Measurements from ENCODE around the gene ANKRD11.

The ANKRD11 gene

GRCh38 chr16:89370081-89370511 lies 120.3 kb downstream of the ANKRD11 start:
- Histone ChIP-seq H3K27me3 (replicated peaks; ENCODE audit: insufficient read depth, low read length) (no peaks in the 10 kb centered on the region), H3K9me2 (replicated peaks; ENCODE audit: insufficient read depth, low read length) (no peaks in the 10 kb centered on the region), H3K4me3 (ENCODE audit: low read length) (no peak overlapping the region), H2AFZ (ENCODE audit: low read length) (no peak overlapping the region), H3F3A (ENCODE audit: insufficient read depth, low read length) (no peaks in the 10 kb centered on the region), H3K27ac (ENCODE audit: low read length) (no peak overlapping the region), H3K4me1 (ENCODE audit: low read length) (no peaks in the 10 kb centered on the region), H3K4me2 (ENCODE audit: low read depth, low read length) (no peak overlapping the region), H3K9me3 (replicated peaks; ENCODE audit: insufficient read depth, low read length) (no peaks in the 10 kb centered on the region), H4K20me1 (ENCODE audit: insufficient read depth, low read length) (peaks cover 14% of the 10 kb centered on the region), H3K79me2 (ENCODE audit: low read length) (peaks cover 99% of the 10 kb centered on the region), H3K9ac (ENCODE audit: low read length) (no peak overlapping the region), H3K36me3 (replicated peaks; ENCODE audit: insufficient read depth, low read length) (no peaks in the 10 kb centered on the region)
- TF ChIP-seq EZH2 (optimal IDR thresholded peaks at IDR 0.05; ENCODE audit: low read depth, low read length), result no peak
- no peak for TF ChIP-seq EZH2phosphoT487 (IDR thresholded peaks at IDR 0.05; ENCODE audit: low read length)
- no peak for TF ChIP-seq CTCF (IDR thresholded peaks at IDR 0.05; ENCODE audit: low read length)
- DNase-seq, result no peak

- TF ChIP-seq CTCF (IDR thresholded peaks at IDR 0.05; ENCODE audit: low read length) (no peak), EZH2phosphoT487 (IDR thresholded peaks at IDR 0.05; ENCODE audit: low read length) (no peak), EZH2 (optimal IDR thresholded peaks at IDR 0.05; ENCODE audit: low read depth, low read length) (no peak)
- Histone ChIP-seq H3K4me3 (ENCODE audit: low read length) (no peak overlapping the region), H2AFZ (ENCODE audit: low read length) (no peak overlapping the region), H4K20me1 (ENCODE audit: insufficient read depth, low read length) (peaks cover 14% of the 10 kb centered on the region), H3K27me3 (replicated peaks; ENCODE audit: insufficient read depth, low read length) (no peaks in the 10 kb centered on the region), H3K27ac (ENCODE audit: low read length) (no peak overlapping the region), H3K9ac (ENCODE audit: low read length) (no peak overlapping the region), H3K79me2 (ENCODE audit: low read length) (peaks cover 99% of the 10 kb centered on the region), H3K4me1 (ENCODE audit: low read length) (no peaks in the 10 kb centered on the region), H3K9me2 (replicated peaks; ENCODE audit: insufficient read depth, low read length) (no peaks in the 10 kb centered on the region), H3F3A (ENCODE audit: insufficient read depth, low read length) (no peaks in the 10 kb centered on the region), H3K4me2 (ENCODE audit: low read depth, low read length) (no peak overlapping the region), H3K9me3 (replicated peaks; ENCODE audit: insufficient read depth, low read length) (no peaks in the 10 kb centered on the region), H3K36me3 (replicated peaks; ENCODE audit: insufficient read depth, low read length) (no peaks in the 10 kb centered on the region)
- DNase-seq, result no peak
Observed at GRCh38 chr16:89369266-89369895, 121.0 kb downstream of the ANKRD11 start.

- Histone ChIP-seq H3K27me3 (replicated peaks; ENCODE audit: insufficient read depth, low read length) (no peaks in the 10 kb centered on the region), H3K36me3 (replicated peaks; ENCODE audit: insufficient read depth, low read length) (no peaks in the 10 kb centered on the region), H4K20me1 (ENCODE audit: insufficient read depth, low read length) (peaks cover 14% of the 10 kb centered on the region), H3K9ac (ENCODE audit: low read length) (no peak overlapping the region), H3K4me3 (ENCODE audit: low read length) (no peak overlapping the region), H3K9me3 (replicated peaks; ENCODE audit: insufficient read depth, low read length) (no peaks in the 10 kb centered on the region), H3K27ac (ENCODE audit: low read length) (no peak overlapping the region), H2AFZ (ENCODE audit: low read length) (no peak overlapping the region), H3K4me2 (ENCODE audit: low read depth, low read length) (no peak overlapping the region), H3K9me2 (replicated peaks; ENCODE audit: insufficient read depth, low read length) (no peaks in the 10 kb centered on the region), H3K79me2 (ENCODE audit: low read length) (peaks cover 99% of the 10 kb centered on the region), H3K4me1 (ENCODE audit: low read length) (no peaks in the 10 kb centered on the region), H3F3A (ENCODE audit: insufficient read depth, low read length) (no peaks in the 10 kb centered on the region)
- no peak for DNase-seq
- TF ChIP-seq EZH2 (optimal IDR thresholded peaks at IDR 0.05; ENCODE audit: low read depth, low read length) (no peak), CTCF (IDR thresholded peaks at IDR 0.05; ENCODE audit: low read length) (no peak), EZH2phosphoT487 (IDR thresholded peaks at IDR 0.05; ENCODE audit: low read length) (no peak)
Observed at GRCh38 chr16:89368604-89369249, 121.6 kb downstream of the ANKRD11 start.

Data from MM.1S (cell line).